ENCODE data around the gene FOXO6.

Gene FOXO6

GRCh38 chr1:41385398-41386195 is 24.4 kb downstream of the FOXO6 start:
- TF ChIP-seq CTCF (conservative IDR thresholded peaks at IDR 0.05; ENCODE audit: low read depth): no peak
- no peak for DNase-seq (ENCODE audit: low spot score)
- peak overlapping the region; percentile 60 for H3K27ac ChIP-seq
- ChIA-PET POLR2A (ENCODE audit: low non-redundant PET) (no interaction called here), CTCF (no interaction called here)

- CTCF ChIA-PET: no interaction called here
- H3K27ac ChIP-seq: peak overlapping the region; percentile 60
- DNase-seq (ENCODE audit: low spot score): no peak
- TF ChIP-seq CTCF (conservative IDR thresholded peaks at IDR 0.05; ENCODE audit: low read depth): no peak
- POLR2A ChIA-PET (ENCODE audit: low non-redundant PET): no interaction called here
Measured at GRCh38 chr1:41386196-41386663, 25.0 kb downstream of the FOXO6 start.

- DNase-seq (ENCODE audit: low spot score): peak; percentile 38
- CTCF ChIA-PET: interaction anchor here (0.7 to 1.1 kb wide), 4 partner anchors 27 to 507 kb away, joined by 3 to 6 read pairs (median 4); partner anchors contain the start of gene FOXO6
- peak overlapping the region; percentile 60 for H3K27ac ChIP-seq
- POLR2A ChIA-PET (ENCODE audit: low non-redundant PET): no interaction called here
- TF ChIP-seq CTCF (conservative IDR thresholded peaks at IDR 0.05; ENCODE audit: low read depth): no peak
Measured at GRCh38 chr1:41387667-41388091, 26.4 kb downstream of the FOXO6 start.

GRCh38 chr1:41388510-41388909 is 27.3 kb downstream of the FOXO6 start:
- H3K27ac ChIP-seq: peak overlapping the region; percentile 60
- CTCF ChIA-PET: no interaction called here
- no peak for DNase-seq (ENCODE audit: low spot score)
- POLR2A ChIA-PET (ENCODE audit: low non-redundant PET): no interaction called here
- TF ChIP-seq CTCF (conservative IDR thresholded peaks at IDR 0.05; ENCODE audit: low read depth): no peak

- POLR2A ChIA-PET (ENCODE audit: low non-redundant PET): no interaction called here
- no peak for TF ChIP-seq CTCF (conservative IDR thresholded peaks at IDR 0.05; ENCODE audit: low read depth)
- CTCF ChIA-PET: no interaction called here
- peak overlapping the region; percentile 60 for H3K27ac ChIP-seq
- no peak for DNase-seq (ENCODE audit: low spot score)
Measured at GRCh38 chr1:41389009-41389408, 27.8 kb downstream of the FOXO6 start.

GRCh38 chr1:41390166-41390565 is 28.9 kb downstream of the FOXO6 start:
- TF ChIP-seq CTCF (conservative IDR thresholded peaks at IDR 0.05; ENCODE audit: low read depth): no peak
- ChIA-PET POLR2A (ENCODE audit: low non-redundant PET) (no interaction called here), CTCF (no interaction called here)
- no peak overlapping the region for H3K27ac ChIP-seq
- no peak for DNase-seq (ENCODE audit: low spot score)

Measured in RWPE1 (cell line).